Endothelial cell (in vitro differentiated cells): ENCODE results near the gene DNAJC15. TPM values are rescaled to one million over a fixed set of nuclear protein-coding genes. Genes with fewer than 3 reads are reported as not detected.

Source experiments
- DNase-seq: peaks from one replicate; pipeline ENCODE4 v3.0.0; 2021; ENCODE audit warnings: low spot score
- H3K27ac Mint-ChIP-seq: one replicate; pipeline ENCODE4 v1.8.0; 2021; ENCODE audit warnings: mixed read lengths, inconsistent platforms; ENCODE audit not compliant: unreplicated experiment
- H3K27me3 Mint-ChIP-seq: one replicate; pipeline ENCODE4 v1.8.0; 2021; ENCODE audit warnings: mild to moderate bottlenecking, moderate library complexity, mixed read lengths, inconsistent platforms; ENCODE audit not compliant: unreplicated experiment
- H3K36me3 Mint-ChIP-seq: one replicate; pipeline ENCODE4 v1.8.0; 2021; ENCODE audit warnings: mild to moderate bottlenecking, low read depth, mixed read lengths, inconsistent platforms; ENCODE audit not compliant: unreplicated experiment
- H3K4me1 Mint-ChIP-seq: one replicate; pipeline ENCODE4 v1.8.0; 2021; ENCODE audit warnings: mild to moderate bottlenecking, mixed read lengths, inconsistent platforms; ENCODE audit not compliant: unreplicated experiment
- H3K4me3 Mint-ChIP-seq: one replicate; pipeline ENCODE4 v1.8.0; 2021; ENCODE audit warnings: mild to moderate bottlenecking, mixed read lengths, inconsistent platforms; ENCODE audit not compliant: unreplicated experiment
- H3K9me3 Mint-ChIP-seq: one replicate; pipeline ENCODE4 v1.8.0; 2021; ENCODE audit warnings: mixed read lengths, inconsistent platforms; ENCODE audit not compliant: unreplicated experiment
- total RNA-seq: library from RNA; stranded (reverse); fragmentation: NEBNext Ultra II Directional; extraction: Animal tissue kit (Norgen Biotek cat#: 25700); gene quantifications from one replicate; pipeline ENCODE4 v1.2.1, GENCODE V29; 2021; ENCODE audit not compliant: unreplicated experiment
- TF ChIP-seq, protein P1 (sequence below): fragments of 200-600 bp; sonication (generic); IDR thresholded peaks from one replicate; pipeline ENCODE4 v1.5.0; 2021; ENCODE audit warnings: antibody characterized with exemption; ENCODE audit not compliant: unreplicated experiment

DNAJC15 gene
- total RNA-seq, 1 donor from 2014 or later, result 13.9 TPM

DNA sequence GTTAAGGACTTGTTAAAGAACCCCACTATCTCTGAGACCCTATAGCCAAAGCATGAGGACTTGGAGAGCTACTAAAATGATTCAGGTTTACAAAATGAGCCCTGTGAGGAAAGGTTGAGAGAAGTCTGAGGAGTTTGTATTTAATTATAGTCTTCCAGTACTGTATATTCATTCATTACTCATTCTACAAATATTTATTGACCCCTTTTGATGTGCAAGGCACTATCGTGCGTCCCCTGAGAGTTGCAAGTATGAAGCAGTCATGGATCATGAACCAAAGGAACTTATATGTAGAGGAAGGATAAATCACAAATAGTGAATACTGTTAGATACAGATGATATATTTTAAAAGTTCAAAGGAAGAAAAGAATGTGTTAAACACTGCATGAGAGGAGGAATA is 84.4 kb downstream of the DNAJC15 start:
- no peak for DNase-seq
- TF ChIP-seq, protein P1, sequence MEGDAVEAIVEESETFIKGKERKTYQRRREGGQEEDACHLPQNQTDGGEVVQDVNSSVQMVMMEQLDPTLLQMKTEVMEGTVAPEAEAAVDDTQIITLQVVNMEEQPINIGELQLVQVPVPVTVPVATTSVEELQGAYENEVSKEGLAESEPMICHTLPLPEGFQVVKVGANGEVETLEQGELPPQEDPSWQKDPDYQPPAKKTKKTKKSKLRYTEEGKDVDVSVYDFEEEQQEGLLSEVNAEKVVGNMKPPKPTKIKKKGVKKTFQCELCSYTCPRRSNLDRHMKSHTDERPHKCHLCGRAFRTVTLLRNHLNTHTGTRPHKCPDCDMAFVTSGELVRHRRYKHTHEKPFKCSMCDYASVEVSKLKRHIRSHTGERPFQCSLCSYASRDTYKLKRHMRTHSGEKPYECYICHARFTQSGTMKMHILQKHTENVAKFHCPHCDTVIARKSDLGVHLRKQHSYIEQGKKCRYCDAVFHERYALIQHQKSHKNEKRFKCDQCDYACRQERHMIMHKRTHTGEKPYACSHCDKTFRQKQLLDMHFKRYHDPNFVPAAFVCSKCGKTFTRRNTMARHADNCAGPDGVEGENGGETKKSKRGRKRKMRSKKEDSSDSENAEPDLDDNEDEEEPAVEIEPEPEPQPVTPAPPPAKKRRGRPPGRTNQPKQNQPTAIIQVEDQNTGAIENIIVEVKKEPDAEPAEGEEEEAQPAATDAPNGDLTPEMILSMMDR, result no peak
- Mint-ChIP-seq H3K27me3 (no peaks in the 10 kb centered on the region), H3K9me3 (no peaks in the 10 kb centered on the region), H3K4me1 (no peaks in the 10 kb centered on the region), H3K27ac (no peak overlapping the region), H3K4me3 (no peak overlapping the region), H3K36me3 (no peaks in the 10 kb centered on the region)

DNA sequence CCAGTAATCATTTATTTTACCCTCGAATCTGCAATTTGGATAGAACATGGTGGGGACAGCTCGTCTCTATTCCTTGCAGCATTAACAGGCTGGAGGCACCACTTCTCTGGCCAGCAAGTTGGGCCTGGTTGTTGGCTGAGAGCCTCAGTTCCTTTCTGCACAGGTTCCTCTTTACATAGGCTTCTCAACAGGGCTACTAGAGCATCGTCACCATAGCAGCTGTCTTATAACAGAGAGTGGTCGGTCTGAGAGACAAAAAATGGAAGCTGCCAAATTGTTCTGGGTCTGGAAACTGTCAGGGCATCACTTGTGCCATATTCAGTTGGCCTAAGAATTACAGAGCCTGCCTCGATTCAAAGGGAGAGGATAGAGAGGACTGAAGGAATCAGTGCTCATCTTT is 86.7 kb downstream of the DNAJC15 start:
- TF ChIP-seq, protein P1, result no peak
- Mint-ChIP-seq H3K4me3 (no peak overlapping the region), H3K9me3 (no peaks in the 10 kb centered on the region), H3K36me3 (no peaks in the 10 kb centered on the region), H3K4me1 (no peaks in the 10 kb centered on the region), H3K27me3 (no peaks in the 10 kb centered on the region), H3K27ac (no peak overlapping the region)
- no peak for DNase-seq

DNA sequence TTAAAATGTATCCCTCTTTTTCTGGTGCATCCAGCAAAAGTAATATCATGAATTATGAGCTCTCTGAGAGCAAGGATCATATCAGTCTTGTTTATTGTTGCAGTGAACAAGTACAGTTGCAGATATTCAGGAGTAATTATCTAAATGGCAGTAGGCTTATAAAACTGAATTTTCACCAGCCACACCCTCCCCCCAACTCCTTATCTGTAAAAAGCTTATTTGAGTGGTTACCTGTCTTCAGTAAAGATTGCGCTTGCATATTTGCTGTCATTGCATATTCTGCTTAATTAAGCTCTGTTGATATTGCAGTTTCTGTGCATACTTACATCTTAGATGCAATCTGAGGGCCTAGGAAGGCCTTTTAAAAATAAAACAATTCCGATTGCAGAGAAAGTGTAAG is 87.3 kb downstream of the DNAJC15 start:
- no peaks in the 10 kb centered on the region for H3K27me3 Mint-ChIP-seq
- H3K4me1 Mint-ChIP-seq, result no peaks in the 10 kb centered on the region
- H3K36me3 Mint-ChIP-seq, result no peaks in the 10 kb centered on the region
- no peak for DNase-seq
- no peaks in the 10 kb centered on the region for H3K9me3 Mint-ChIP-seq
- H3K4me3 Mint-ChIP-seq, result no peak overlapping the region
- H3K27ac Mint-ChIP-seq, result no peak overlapping the region
- TF ChIP-seq, protein P1, result no peak

DNA sequence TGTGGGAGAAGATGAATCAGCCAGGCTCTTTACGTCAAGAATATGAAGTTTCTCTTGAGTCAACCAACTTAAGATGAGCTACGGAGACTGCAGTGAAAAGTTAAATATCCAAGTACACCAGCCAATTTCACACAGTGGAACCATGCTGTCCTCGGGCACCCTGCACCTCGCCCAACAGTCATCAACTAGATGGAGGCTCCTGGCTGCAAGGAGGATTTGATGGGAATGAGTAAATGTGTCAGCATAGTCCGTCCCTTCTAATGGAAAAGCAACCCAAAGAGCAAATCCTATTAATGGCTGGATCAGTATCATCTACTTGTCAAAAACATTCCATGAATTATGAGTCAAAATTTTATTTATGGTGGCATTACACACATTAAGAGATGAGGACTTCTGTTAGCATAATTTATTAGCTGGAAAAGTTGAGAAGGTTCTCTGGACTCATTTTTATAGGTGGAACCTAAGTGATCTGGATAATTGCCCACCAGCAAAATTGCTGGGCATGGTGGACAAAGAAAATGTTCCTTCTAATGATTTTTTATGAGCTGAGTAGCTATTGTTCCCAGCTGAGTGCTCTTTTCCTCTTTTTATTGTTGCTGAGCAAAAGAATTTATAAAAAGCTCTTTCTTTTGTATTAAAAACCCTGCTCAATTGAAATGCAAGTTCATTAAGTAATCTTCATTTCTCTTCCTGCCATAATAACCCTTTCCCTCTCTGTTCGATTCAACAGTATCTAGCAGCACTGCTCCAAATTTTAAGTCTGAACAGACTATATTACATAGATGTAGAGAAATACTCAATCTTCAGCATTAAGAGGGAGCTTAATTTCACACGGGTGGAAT is 88.4 kb downstream of the DNAJC15 start:
- Mint-ChIP-seq H3K27me3 (no peaks in the 10 kb centered on the region), H3K9me3 (no peaks in the 10 kb centered on the region), H3K4me3 (no peak overlapping the region), H3K36me3 (no peaks in the 10 kb centered on the region), H3K4me1 (no peaks in the 10 kb centered on the region), H3K27ac (no peak overlapping the region)
- TF ChIP-seq, protein P1, result no peak
- no peak for DNase-seq

DNA sequence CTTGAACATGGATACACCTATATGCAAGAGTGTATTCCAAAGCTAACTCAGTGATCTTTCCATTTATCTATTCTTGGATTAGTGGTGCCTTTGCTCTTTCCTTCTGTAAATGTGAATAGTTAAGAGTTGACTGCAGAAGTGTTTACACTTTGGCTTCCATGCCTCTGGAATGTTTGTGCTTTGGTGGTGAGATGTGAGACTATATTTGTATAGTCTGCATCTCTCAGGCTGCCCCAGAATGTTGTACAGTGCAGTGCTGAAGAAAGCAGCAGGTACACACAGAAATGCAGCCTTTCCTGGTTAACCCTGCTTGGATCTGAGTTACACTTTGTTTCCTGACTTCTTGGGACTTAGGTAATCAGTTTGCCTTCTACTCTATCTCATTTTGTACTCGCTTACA is 90.2 kb downstream of the DNAJC15 start:
- Mint-ChIP-seq H3K4me1 (no peaks in the 10 kb centered on the region), H3K9me3 (no peaks in the 10 kb centered on the region), H3K36me3 (no peaks in the 10 kb centered on the region), H3K27ac (no peak overlapping the region), H3K27me3 (no peaks in the 10 kb centered on the region), H3K4me3 (no peak overlapping the region)
- TF ChIP-seq, protein P1, result no peak
- no peak for DNase-seq
